HCEC 1CT (cell line): ENCODE results near the gene SAMD5.

Experiments
- DNase-seq: peaks from one replicate; pipeline ENCODE4 v3.0.0-alpha.2; 2017

Gene SAMD5

GRCh38 chr6:147570681-147571080, 62.2 kb downstream of the SAMD5 start:
- DNase-seq: no peak

GRCh38 chr6:147577488-147577887, 69.0 kb downstream of the SAMD5 start:
- no peak for DNase-seq

- DNase-seq: no peak
Measured at GRCh38 chr6:147578159-147578558, 69.7 kb downstream of the SAMD5 start.

DNA sequence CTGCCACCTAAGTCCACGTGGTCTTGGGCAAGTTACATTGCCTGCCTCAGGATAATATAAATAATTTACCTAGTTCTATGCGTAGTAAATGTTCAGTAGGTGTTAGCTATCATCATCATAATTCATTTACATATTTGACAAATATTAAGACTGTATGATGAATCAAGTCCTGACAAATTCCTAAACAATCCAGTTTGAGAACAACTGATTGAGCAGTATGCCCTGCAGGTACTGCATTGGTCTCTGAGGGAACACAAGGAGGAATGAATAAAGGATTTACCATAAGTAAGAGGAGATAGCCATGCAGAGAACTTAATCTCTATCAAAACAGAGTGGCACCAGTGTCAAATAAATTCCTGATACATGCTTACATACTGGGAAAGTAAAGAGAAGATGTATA, 70.4 kb downstream of the SAMD5 start:
- no peak for DNase-seq

- no peak for DNase-seq
Measured at GRCh38 chr6:147579667-147580066, 71.2 kb downstream of the SAMD5 start.

GRCh38 chr6:147582991-147583390, 74.5 kb downstream of the SAMD5 start:
- DNase-seq: no peak

GRCh38 chr6:147585256-147585655, 76.8 kb downstream of the SAMD5 start:
- no peak for DNase-seq

DNA sequence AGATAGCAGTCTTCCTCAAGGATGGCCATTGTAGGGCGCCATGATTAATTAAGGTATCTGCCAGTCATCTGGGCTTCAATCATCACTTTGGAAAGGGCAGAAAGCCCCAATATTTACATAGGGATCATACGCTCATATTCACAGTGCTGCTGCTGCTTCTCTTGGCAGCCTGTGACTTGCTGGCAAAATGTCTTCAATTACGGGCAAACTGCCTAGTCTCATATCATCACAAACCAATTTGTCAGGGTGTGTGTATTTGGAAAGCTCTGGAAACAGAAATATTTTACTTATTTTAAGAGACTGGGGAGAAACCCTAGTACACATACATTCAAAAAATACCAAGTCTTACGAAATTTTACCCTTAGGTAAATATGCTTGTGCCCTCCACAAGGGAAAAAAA, 77.6 kb downstream of the SAMD5 start:
- no peak for DNase-seq

- DNase-seq: no peak
Measured at GRCh38 chr6:147587907-147588306, 79.4 kb downstream of the SAMD5 start.

GRCh38 chr6:147588469-147588868, 80.0 kb downstream of the SAMD5 start:
- no peak for DNase-seq

DNA sequence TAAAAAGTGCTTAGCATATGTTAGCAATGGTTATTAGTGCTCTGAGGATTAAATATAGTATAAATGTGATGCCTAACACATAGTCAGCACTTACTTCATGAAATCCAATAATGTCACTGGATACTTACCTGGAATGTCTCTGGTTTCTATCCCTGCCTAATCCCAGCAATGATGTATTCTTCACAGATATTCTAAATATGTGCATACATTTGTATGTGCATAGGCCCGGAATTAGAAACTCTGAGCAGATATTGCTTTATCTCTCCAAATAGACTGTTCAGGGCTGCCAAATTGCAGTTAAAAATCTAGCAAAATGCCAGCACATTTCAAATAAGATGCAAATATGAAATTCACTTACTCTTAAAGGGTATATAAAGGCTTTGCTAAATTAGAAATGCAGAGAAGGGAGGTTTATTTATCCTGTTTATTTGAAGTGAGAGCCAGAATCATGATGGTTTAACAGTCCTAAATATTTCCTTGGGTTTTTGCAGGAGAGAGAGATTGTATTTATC, 81.3 kb downstream of the SAMD5 start:
- DNase-seq: no peak

DNA sequence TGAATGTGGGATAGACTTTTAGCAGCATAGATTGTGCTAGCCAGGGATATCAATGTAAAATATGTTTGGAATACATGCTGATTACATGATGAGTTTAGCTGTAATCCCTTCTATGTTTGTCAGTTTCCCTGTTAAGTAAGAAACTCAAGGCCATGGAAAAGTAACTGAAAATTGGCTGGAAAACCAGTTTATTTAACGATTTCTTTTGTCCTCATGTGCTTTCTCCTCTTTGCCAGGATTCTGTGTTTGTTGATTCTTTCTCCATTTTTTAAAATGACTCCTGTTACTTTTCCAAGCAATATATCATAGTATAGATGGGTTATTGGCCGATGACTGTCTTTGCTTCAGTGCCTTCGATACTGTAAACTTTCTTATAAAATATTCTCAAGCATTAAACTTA, 87.5 kb downstream of the SAMD5 start:
- DNase-seq: no peak

DNA sequence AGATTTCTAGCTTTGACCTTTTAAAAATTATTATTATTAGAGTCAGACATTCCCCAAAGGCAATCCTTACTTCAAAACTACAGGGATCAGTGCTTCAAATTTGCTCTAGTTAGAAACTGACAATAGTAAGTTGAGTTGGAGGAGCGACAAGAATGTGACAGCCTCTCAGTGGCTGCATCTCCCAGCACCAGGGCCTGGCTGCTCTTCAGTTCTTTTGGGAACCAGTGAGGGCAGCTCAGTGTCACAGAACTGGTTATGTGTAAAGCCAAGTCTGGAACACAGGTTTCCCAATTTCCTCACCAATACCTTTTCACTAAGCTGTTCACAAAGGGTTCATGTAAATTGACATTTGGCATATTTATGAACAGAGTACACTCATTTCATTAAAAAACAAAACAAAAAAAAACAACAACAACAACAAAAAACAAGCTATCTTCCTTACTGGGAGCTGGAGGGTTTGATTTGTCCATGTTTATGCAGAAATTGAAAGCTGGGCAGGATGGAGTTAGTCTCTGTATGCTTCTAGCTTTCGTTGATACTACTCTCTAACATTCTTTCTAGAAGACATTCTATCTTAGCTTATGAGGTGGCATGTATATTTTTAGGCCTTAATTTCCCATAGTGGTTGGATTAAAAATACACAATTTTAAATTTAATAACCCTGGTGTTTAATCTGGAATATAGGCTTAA, 95.0 kb downstream of the SAMD5 start:
- DNase-seq: no peak

DNA sequence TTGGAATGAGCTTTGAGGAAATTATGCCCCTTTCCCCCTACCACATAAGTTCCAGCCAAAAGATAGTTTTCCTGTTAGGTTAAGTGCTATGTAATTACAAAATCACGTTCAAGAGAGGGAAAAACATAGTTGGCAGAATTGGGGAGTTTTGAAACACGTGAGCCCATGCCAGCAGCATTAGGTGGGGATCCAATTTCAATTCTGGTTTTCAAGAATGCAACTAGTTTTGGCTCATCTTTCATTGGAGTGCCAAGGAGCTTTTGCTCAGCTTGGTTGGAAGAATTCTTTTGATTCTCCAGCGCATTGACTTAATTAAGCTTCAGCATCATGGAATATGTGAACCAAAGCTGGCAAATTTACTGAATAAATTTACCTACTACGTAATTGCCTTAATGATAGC, 95.9 kb downstream of the SAMD5 start:
- DNase-seq: no peak

DNA sequence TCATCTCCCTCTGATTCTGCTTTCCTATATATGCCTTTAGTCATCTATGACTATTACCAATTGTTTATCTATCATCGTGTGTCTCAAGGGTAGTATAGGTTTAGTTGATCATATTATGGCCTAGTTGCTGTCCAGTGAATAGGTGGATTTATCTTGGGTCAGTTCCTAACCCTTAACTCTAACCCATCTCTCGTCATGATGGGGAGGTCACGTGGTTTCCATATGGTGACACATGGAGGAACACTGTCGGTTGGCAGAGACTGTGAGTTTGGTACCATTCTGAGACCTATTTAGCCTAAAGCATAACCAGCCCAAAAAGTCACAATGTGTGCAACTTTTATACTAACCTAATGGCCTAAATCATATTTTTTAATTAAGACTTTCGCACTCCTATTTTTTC, 103.5 kb downstream of the SAMD5 start:
- no peak for DNase-seq

- no peak for DNase-seq
Measured at GRCh38 chr6:147614501-147614900, 106.0 kb downstream of the SAMD5 start.

DNA sequence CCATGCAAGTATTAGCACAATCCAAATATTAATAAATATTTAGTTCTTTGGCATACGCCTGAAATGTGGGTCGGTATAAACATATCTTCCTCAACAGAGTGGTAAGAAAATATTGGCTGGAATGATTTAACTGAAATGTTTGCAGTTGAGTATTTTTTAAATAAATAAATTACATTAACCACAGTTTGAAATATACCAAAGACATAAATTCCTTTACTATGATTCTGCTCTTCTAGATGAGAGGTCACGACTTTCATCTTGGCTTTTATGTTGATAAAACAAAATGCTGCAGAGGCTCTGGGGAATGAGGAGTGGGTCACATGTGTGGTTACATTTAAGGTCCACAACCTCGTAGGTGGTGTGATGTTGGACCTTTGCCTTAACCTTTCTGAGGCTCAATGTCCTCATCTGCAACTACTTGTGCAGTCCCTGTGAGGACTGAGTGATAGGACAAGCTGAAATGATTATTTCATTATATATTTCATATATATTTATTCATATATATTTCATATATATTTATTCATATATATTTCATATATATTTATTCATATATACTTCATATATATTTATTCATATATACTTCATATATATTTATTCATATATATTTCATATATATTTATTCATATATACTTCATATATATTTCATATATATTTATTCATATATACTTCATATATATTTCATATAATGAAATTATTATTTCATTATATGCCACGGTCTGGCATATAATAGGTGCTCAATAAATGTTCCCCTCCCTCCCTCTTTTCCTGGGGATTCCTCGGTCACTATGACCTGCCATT, 107.4 kb downstream of the SAMD5 start:
- DNase-seq: peak; percentile 6

DNA sequence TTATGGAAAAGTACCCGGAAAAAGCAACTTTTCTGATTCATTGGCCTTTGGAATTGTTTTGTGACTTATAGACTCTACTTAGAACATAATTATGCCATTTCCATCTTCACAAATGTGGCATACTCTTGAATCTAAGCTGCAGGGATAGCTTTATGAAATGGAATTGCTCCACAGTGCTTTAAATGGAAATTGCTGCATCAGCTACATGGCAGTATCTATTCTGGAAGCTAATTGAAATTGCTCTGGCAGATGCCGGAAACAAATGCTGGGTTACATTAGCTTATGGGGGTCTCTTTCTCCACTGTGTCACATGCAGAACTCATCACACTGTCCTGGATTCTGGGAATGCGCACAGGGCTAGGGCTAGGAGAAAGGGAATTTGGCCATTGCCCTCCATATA, 108.9 kb downstream of the SAMD5 start:
- no peak for DNase-seq

- DNase-seq: no peak
Measured at GRCh38 chr6:147618457-147618856, 110.0 kb downstream of the SAMD5 start.

GRCh38 chr6:147618927-147619326, 110.4 kb downstream of the SAMD5 start:
- no peak for DNase-seq
